Smooth muscle cell of bladder (primary cell): ENCODE data around the gene BMP10. TPM values are rescaled to one million over a fixed set of nuclear protein-coding genes. Genes with fewer than 3 reads are reported as not detected.

ENCODE experiments used
- total RNA-seq: library from RNA; depleted of rRNA; stranded (reverse); fragments of >200 nt; gene quantifications from 2 replicates; pipeline ENCODE4 v1.2.3, GENCODE V29; 2014

Gene BMP10
- not detected in 2 replicates for total RNA-seq

GRCh38 chr2:68871159-68871764, at the start of gene BMP10:
Gene BMP10, minus strand, starts transcription at chr2:68871397. Its CDS starts 39 bp downstream, at chr2:68871358.

Other genes starting within 250 kb of the BMP10 start
- gene PROKR1, start 227.8 kb downstream of the BMP10 start, total RNA-seq, result not detected in 2 replicates
- gene ARHGAP25, start 136.6 kb downstream of the BMP10 start, total RNA-seq, result 0.14 and 0.28 TPM in 2 replicates
- not detected in 2 replicates for gene GKN2, start 81.5 kb upstream of the BMP10 start, total RNA-seq
- not detected in 2 replicates for gene GKN1, start 103.2 kb upstream of the BMP10 start, total RNA-seq
- 262 and 309 TPM in 2 replicates for gene ANTXR1, start 141.8 kb upstream of the BMP10 start, total RNA-seq